Measurements from ENCODE around the gene DMRT3.
"Not testable (repeated sequence)": the region's sequence is repeated elsewhere in the genome, so short reads cannot be mapped to it uniquely, and the experiment has no call there.

DMRT3 gene

DNA sequence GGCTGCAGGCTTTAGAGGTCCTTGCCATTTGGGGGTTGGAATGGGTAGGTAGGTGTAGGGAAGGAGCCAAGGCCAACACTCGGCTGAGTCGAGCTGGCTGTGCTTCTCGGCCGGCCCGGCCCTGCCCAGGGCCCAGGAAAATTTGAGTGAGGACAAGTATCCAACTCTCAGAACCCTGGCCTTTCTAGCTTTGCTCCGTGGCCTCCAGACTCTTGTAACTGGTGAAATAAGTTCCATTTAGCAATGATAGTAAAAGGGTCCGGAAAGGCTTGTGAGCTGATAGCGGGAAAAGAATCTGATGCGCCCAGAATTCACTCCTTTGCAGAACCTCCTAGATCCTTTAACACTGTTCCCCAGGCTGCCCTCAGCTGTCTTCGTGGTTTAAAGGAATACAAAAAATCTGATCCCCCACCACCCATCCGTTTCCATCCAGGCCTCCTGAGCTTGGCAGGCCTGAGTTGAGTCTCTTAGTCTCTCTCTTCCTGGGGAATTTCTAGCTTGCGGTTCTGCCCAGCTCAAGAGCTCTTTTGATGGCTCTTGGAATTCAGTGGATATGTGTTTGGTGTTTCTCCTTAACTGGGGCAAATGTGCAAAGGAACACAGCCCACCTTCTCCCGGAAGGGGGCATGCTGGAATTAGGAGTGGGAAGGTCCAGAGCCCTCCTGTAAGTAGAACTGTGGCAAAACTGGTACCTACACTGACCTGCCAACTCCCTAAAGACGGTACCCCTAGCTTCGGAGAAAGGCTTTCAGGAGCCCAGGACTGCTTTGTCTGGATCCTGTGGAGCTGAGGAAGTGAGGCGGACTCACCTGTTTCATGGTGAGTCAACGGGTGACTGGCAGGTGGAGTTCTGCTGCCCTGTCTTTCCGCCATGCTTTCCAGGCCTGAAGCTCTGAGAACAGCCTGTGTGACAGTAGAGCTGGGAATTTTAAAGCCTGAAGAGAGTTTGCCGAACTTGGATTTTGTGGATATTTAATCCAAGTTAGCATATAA lies 1.7 kb downstream of the DMRT3 start:
- Histone ChIP-seq H3K9ac (ENCODE audit: low read depth in 1 of 2, low read length in 2 of 2) (no peak overlapping the region), H3K27me3 (ENCODE audit: control insufficient read depth in 2 of 2, insufficient read depth in 2 of 2, low read length in 2 of 2) (peaks cover 80% of the 10 kb centered on the region in 2 donors), H3K4me1 (ENCODE audit: control insufficient read depth in 2 of 2, insufficient read depth in 2 of 2, low read length in 2 of 2) (peaks cover 0 to under 1% of the 10 kb centered on the region in 2 donors), H3K36me3 (ENCODE audit: control insufficient read depth in 2 of 2, insufficient read depth in 2 of 2, low read length in 2 of 2) (no peaks in the 10 kb centered on the region), H3K27ac (ENCODE audit: low read depth in 2 of 2, low read length in 2 of 2) (no peak overlapping the region), H3K4me3 (ENCODE audit: low read length in 2 of 2) (no peak overlapping the region), H3K9me3 (ENCODE audit: control insufficient read depth in 2 of 2, low read length in 2 of 2) (no peaks in the 10 kb centered on the region)

DNA sequence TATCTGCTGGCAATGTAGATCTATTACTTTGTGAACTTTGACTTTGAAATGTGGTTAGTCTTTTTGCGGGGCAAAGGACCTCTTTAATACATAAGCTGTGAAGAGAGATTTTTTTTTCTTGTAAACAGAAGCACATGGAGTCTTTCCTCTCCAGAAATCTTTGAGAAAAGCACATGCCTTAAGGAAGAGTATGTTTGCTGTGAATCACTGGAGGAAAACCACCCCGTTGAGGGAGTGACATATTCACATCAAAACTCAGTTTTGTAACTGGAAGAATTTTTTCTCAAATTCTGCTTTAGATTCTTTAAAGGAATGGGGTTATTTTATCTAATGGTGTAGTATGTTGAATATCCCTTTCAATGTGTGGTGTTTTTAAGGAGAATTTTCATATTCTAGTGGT lies 3.5 kb downstream of the DMRT3 start:
- Histone ChIP-seq H3K27me3 (ENCODE audit: control insufficient read depth in 2 of 2, insufficient read depth in 2 of 2, low read length in 2 of 2) (peaks cover 66 to 67% of the 10 kb centered on the region in 2 donors), H3K9me3 (ENCODE audit: control insufficient read depth in 2 of 2, low read length in 2 of 2) (no peaks in the 10 kb centered on the region), H3K4me3 (ENCODE audit: low read length in 2 of 2) (no peak overlapping the region), H3K27ac (ENCODE audit: low read depth in 2 of 2, low read length in 2 of 2) (no peak overlapping the region), H3K9ac (ENCODE audit: low read depth in 1 of 2, low read length in 2 of 2) (no peak overlapping the region), H3K4me1 (ENCODE audit: control insufficient read depth in 2 of 2, insufficient read depth in 2 of 2, low read length in 2 of 2) (no peaks in the 10 kb centered on the region), H3K36me3 (ENCODE audit: control insufficient read depth in 2 of 2, insufficient read depth in 2 of 2, low read length in 2 of 2) (no peaks in the 10 kb centered on the region)

DNA sequence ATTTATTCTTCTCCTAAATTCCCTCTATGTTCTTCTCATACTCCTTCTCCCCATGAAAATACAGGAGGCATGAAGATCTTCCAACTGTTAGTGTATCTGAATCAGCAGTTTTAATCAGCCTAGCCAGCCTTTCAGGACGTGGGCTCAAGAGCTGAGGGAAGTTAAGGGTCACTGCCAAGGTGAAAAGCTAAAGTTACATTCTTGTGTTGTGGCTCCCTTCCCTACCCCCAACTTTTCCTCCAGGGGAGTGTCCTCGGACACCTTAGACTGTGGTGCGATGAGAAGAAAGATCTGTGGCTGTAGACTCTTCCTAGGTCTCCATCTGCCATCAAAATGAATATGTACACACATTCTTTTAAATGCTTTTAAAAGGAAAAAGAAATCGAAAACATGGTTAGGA lies 4.2 kb downstream of the DMRT3 start:
- peaks cover 61 to 62% of the 10 kb centered on the region in 2 donors for H3K27me3 ChIP-seq (ENCODE audit: control insufficient read depth in 2 of 2, insufficient read depth in 2 of 2, low read length in 2 of 2)
- no peak overlapping the region for H3K27ac ChIP-seq (ENCODE audit: low read depth in 2 of 2, low read length in 2 of 2)

DNA sequence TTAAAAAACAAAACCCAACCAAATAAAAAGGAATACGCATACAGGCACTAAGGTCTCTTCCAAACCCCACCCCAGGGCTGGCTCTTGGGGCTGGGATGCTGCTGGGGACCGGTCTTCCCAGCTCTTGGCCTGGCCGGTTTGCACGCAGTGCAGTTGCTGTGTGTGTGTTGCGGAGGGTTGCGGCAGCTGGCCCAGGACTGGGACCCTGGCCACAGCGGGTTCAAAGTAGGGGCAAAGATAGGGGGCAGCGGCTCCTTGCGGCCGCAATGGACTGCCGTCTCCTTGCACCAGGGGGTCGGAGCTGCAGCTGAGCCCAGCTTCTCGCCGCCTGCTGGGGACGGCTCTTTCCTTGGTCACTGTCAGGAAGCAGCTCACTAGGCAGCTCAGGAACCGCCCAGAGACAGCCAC lies 5.0 kb downstream of the DMRT3 start:
- Histone ChIP-seq H3K4me3 (ENCODE audit: low read length in 2 of 2) (no peak overlapping the region), H3K9ac (ENCODE audit: low read depth in 1 of 2, low read length in 2 of 2) (no peak overlapping the region), H3K36me3 (ENCODE audit: control insufficient read depth in 2 of 2, insufficient read depth in 2 of 2, low read length in 2 of 2) (no peaks in the 10 kb centered on the region), H3K27me3 (ENCODE audit: control insufficient read depth in 2 of 2, insufficient read depth in 2 of 2, low read length in 2 of 2) (peaks cover 59 to 62% of the 10 kb centered on the region in 2 donors), H3K27ac (ENCODE audit: low read depth in 2 of 2, low read length in 2 of 2) (no peak overlapping the region), H3K4me1 (ENCODE audit: control insufficient read depth in 2 of 2, insufficient read depth in 2 of 2, low read length in 2 of 2) (no peaks in the 10 kb centered on the region), H3K9me3 (ENCODE audit: control insufficient read depth in 2 of 2, low read length in 2 of 2) (no peaks in the 10 kb centered on the region)

More for the DNA sequence above, 4.2 kb downstream of the DMRT3 start:
- Histone ChIP-seq H3K9me3 (ENCODE audit: control insufficient read depth in 2 of 2, low read length in 2 of 2) (no peaks in the 10 kb centered on the region), H3K4me1 (ENCODE audit: control insufficient read depth in 2 of 2, insufficient read depth in 2 of 2, low read length in 2 of 2) (no peaks in the 10 kb centered on the region), H3K9ac (ENCODE audit: low read depth in 1 of 2, low read length in 2 of 2) (no peak overlapping the region), H3K36me3 (ENCODE audit: control insufficient read depth in 2 of 2, insufficient read depth in 2 of 2, low read length in 2 of 2) (no peaks in the 10 kb centered on the region), H3K4me3 (ENCODE audit: low read length in 2 of 2) (no peak overlapping the region)

DNA sequence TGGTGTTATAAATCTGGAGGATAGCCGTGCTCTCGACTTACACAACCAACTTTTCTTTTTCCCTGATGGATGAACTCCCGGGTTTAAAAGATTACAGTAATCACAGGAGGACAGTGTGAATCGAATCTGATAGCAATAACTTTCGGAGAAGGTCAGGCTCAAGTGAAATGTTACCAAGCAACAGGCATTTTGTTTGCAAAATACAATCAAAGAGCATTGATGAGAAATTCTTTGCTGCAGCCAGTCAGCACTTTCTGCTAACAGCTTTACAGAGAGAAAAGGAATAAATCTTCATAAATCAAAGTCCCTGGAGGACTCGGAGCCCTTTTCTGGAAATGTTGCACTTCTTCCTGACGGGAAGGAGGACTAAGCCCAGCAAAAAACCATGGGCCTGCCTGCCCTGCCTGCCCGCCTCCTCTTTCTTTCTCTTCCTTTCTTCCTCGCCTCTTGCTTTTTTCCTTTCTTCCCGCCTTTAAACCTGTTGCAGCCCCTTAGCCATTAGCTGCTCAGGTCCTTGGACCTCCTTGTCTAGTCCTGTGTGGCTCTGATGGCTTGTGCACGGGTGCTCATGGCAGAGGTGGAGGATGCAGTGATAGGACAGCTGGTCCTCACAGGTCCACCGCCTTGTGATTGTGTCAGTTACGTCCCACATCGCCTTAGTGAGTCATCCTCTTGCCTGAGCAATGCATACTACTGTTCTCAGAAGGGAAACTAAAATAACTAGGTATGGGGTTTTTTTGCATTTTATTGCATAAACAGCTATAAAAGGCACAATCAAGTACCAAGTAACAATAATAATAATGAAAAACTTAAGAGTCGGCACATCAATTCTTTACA lies 6.2 kb downstream of the DMRT3 start:
- Histone ChIP-seq H3K36me3 (ENCODE audit: control insufficient read depth in 2 of 2, insufficient read depth in 2 of 2, low read length in 2 of 2) (no peaks in the 10 kb centered on the region), H3K9me3 (ENCODE audit: control insufficient read depth in 2 of 2, low read length in 2 of 2) (no peaks in the 10 kb centered on the region), H3K9ac (ENCODE audit: low read depth in 1 of 2, low read length in 2 of 2) (no peak overlapping the region), H3K4me1 (ENCODE audit: control insufficient read depth in 2 of 2, insufficient read depth in 2 of 2, low read length in 2 of 2) (no peaks in the 10 kb centered on the region), H3K27me3 (ENCODE audit: control insufficient read depth in 2 of 2, insufficient read depth in 2 of 2, low read length in 2 of 2) (peaks cover 56 to 62% of the 10 kb centered on the region in 2 donors), H3K4me3 (ENCODE audit: low read length in 2 of 2) (no peak overlapping the region), H3K27ac (ENCODE audit: low read depth in 2 of 2, low read length in 2 of 2) (no peak overlapping the region)

DNA sequence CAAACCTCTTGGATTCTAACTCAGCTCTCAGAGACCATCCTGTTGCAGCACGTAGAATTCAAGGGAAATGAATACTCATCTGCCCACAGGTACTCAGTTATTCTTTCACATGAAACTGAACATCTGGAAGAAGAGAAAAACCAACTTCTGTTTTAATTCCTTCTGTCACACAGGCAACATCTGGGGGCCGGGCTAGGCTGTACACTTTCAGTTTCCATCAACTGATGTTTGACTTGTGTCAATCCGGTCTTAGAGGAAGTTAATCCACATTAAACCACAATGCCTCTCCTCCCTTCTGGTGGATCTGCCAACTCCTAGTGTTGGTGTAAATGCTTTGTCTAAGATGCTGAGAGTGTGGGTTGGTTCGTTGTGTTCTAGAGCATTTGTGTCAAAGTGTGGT lies 17.6 kb downstream of the DMRT3 start:
- peaks cover 0 to 10% of the 10 kb centered on the region in 2 donors for H3K27me3 ChIP-seq (ENCODE audit: control insufficient read depth in 2 of 2, insufficient read depth in 2 of 2, low read length in 2 of 2)
- no peak overlapping the region for H3K9ac ChIP-seq (ENCODE audit: low read depth in 1 of 2, low read length in 2 of 2)
- H3K4me1 ChIP-seq (ENCODE audit: control insufficient read depth in 2 of 2, insufficient read depth in 2 of 2, low read length in 2 of 2): no peaks in the 10 kb centered on the region
- no peaks in the 10 kb centered on the region for H3K9me3 ChIP-seq (ENCODE audit: control insufficient read depth in 2 of 2, low read length in 2 of 2)
- no peak overlapping the region for H3K27ac ChIP-seq (ENCODE audit: low read depth in 2 of 2, low read length in 2 of 2)
- H3K4me3 ChIP-seq (ENCODE audit: low read length in 2 of 2): no peak overlapping the region
- no peaks in the 10 kb centered on the region for H3K36me3 ChIP-seq (ENCODE audit: control insufficient read depth in 2 of 2, insufficient read depth in 2 of 2, low read length in 2 of 2)

DNA sequence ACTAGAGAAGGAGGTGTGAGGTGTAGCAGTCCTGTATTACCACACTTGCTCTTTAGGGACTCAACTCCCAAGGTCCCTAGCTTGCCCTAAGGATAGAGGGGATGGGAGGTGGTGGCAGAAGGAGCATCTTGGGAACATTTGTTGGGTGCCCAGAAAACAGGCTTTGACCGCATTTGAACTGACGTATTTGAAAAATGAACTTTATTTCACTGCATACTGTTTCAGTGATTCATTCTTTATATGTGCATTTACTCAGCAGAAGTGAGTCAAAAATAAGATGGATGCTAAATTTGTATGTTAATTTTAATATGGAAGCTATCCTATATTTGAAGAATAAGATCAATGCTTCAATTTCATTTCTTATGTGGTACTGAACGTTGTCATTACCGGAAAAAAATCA lies 18.7 kb downstream of the DMRT3 start:
- H3K27ac ChIP-seq (ENCODE audit: low read depth in 2 of 2, low read length in 2 of 2): no peak overlapping the region
- no peaks in the 10 kb centered on the region for H3K36me3 ChIP-seq (ENCODE audit: control insufficient read depth in 2 of 2, insufficient read depth in 2 of 2, low read length in 2 of 2)
- peaks cover 0 to 7% of the 10 kb centered on the region in 2 donors for H3K27me3 ChIP-seq (ENCODE audit: control insufficient read depth in 2 of 2, insufficient read depth in 2 of 2, low read length in 2 of 2)

DNA sequence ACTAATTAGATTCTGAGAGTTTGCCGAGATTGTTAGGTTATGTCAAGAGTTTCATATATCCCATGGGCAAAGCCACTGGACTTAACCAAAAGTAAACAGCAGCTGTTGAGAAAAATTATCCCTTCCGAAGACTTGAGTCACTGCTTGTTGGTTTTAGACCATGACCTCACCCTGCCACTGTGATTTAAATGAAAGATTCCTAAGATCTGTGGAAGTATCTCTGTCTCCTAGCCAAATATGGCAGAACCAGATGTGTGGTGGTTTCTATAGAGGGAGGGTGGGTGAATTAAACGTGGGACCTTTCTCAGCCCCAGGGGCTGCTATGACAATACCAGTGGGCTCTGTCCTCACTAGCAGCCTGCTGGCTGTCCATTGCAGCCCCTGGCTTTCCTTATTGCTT lies 19.3 kb downstream of the DMRT3 start:
- H3K4me1 ChIP-seq (ENCODE audit: control insufficient read depth in 2 of 2, insufficient read depth in 2 of 2, low read length in 2 of 2): no peaks in the 10 kb centered on the region
- H3K4me3 ChIP-seq (ENCODE audit: low read length in 2 of 2): no peak overlapping the region
- H3K27me3 ChIP-seq (ENCODE audit: control insufficient read depth in 2 of 2, insufficient read depth in 2 of 2, low read length in 2 of 2): peaks cover 0 to 1% of the 10 kb centered on the region in 2 donors
- no peaks in the 10 kb centered on the region for H3K36me3 ChIP-seq (ENCODE audit: control insufficient read depth in 2 of 2, insufficient read depth in 2 of 2, low read length in 2 of 2)
- H3K9ac ChIP-seq (ENCODE audit: low read depth in 1 of 2, low read length in 2 of 2): no peak overlapping the region
- no peak overlapping the region for H3K27ac ChIP-seq (ENCODE audit: low read depth in 2 of 2, low read length in 2 of 2)
- no peaks in the 10 kb centered on the region for H3K9me3 ChIP-seq (ENCODE audit: control insufficient read depth in 2 of 2, low read length in 2 of 2)

More for the DNA sequence above, 18.7 kb downstream of the DMRT3 start:
- H3K4me3 ChIP-seq (ENCODE audit: low read length in 2 of 2): no peak overlapping the region
- H3K9me3 ChIP-seq (ENCODE audit: control insufficient read depth in 2 of 2, low read length in 2 of 2): no peaks in the 10 kb centered on the region
- H3K4me1 ChIP-seq (ENCODE audit: control insufficient read depth in 2 of 2, insufficient read depth in 2 of 2, low read length in 2 of 2): no peaks in the 10 kb centered on the region
- H3K9ac ChIP-seq (ENCODE audit: low read depth in 1 of 2, low read length in 2 of 2): no peak overlapping the region

DNA sequence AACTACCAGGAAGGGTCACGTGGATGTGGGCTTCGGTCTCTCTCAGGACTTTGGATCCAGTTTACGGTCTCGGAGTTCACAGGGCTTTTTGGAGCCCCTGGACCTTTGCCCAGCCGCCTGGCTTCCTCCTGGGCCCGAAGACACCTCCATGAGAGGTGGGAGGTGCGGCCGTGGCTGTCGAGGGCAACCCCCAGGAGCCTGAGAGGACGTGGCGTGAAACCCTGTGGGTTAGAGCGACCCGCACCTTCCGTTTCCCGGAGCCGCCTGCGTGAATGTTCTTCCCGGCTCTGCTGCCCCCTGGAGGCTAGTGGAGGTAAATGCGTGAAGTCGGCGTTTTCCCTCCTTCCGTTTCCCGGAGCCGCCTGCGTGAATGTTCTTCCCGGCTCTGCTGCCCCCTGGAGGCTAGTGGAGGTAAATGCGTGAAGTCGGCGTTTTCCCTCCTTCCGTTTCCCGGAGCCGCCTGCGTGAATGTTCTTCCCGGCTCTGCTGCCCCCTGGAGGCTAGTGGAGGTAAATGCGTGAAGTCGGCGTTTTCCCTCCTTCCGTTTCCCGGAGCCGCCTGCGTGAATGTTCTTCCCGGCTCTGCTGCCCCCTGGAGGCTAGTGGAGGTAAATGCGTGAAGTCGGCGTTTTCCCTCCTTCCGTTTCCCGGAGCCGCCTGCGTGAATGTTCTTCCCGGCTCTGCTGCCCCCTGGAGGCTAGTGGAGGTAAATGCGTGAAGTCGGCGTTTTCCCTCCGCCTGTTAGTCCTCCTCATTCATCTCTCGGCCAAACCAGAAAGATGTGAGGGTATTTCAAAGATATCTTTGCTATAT lies 22.1 kb downstream of the DMRT3 start:
- not testable (repeated sequence) for H3K27me3 ChIP-seq (ENCODE audit: control insufficient read depth in 2 of 2, insufficient read depth in 2 of 2, low read length in 2 of 2); H3K36me3 ChIP-seq (ENCODE audit: control insufficient read depth in 2 of 2, insufficient read depth in 2 of 2, low read length in 2 of 2); H3K9me3 ChIP-seq (ENCODE audit: control insufficient read depth in 2 of 2, low read length in 2 of 2); H3K27ac ChIP-seq (ENCODE audit: low read depth in 2 of 2, low read length in 2 of 2); H3K4me1 ChIP-seq (ENCODE audit: control insufficient read depth in 2 of 2, insufficient read depth in 2 of 2, low read length in 2 of 2); H3K4me3 ChIP-seq (ENCODE audit: low read length in 2 of 2); H3K9ac ChIP-seq (ENCODE audit: low read depth in 1 of 2, low read length in 2 of 2)

All from mucosa of rectum (tissue), 2 donors.